Right lobe of liver (tissue), 4 donors: ENCODE results near the gene KIAA1614.

Experiments used
- POLR2A ChIP-seq: fragments of 450-650 bp; IDR thresholded peaks from one replicate; pipeline ENCODE4 v1.6.1; 2017; ENCODE audit warnings: antibody characterized with exemption, mild to moderate bottlenecking
- TF ChIP-seq, protein P1 (sequence below), 4 donors: fragments of 200-600 bp in 3 of 4; fragments of 450-650 bp in 1 of 4; IDR thresholded peaks; one replicate each; pipeline versions ENCODE4 v1.5.1 to v1.8.0; 2016 to 2022; ENCODE audit warnings: antibody characterized with exemption in 4 of 4, mild to moderate bottlenecking in 2 of 4
- donor health status: DM: no; HTN: no; CAD: no.
- donor health status: DM: no; HTN: no; CAD: no.
- donor health status: DM: no; HTN: yes; CAD: no.

GRCh38 chr1:180921891-180922630 is 9.4 kb downstream of the KIAA1614 start:
- TF ChIP-seq, protein P1, sequence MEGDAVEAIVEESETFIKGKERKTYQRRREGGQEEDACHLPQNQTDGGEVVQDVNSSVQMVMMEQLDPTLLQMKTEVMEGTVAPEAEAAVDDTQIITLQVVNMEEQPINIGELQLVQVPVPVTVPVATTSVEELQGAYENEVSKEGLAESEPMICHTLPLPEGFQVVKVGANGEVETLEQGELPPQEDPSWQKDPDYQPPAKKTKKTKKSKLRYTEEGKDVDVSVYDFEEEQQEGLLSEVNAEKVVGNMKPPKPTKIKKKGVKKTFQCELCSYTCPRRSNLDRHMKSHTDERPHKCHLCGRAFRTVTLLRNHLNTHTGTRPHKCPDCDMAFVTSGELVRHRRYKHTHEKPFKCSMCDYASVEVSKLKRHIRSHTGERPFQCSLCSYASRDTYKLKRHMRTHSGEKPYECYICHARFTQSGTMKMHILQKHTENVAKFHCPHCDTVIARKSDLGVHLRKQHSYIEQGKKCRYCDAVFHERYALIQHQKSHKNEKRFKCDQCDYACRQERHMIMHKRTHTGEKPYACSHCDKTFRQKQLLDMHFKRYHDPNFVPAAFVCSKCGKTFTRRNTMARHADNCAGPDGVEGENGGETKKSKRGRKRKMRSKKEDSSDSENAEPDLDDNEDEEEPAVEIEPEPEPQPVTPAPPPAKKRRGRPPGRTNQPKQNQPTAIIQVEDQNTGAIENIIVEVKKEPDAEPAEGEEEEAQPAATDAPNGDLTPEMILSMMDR (IDR thresholded peaks at IDR 0.05) = no peak
- no peak for TF ChIP-seq POLR2A
